Fibroblast of the aortic adventitia (primary cell): ENCODE data around the gene PDLIM1. TPM values are rescaled to one million over a fixed set of nuclear protein-coding genes. Genes with fewer than 3 reads are reported as not detected.
A peak's percentile ranks its signal among the peaks of the same experiment; 100 is the strongest.

Experiments
- DNase-seq: peaks from one replicate; pipeline ENCODE4 v3.0.0-alpha.2; 2010; ENCODE audit warnings: low read depth
- H3K4me3 ChIP-seq: 2 replicates; pipeline ENCODE4 v1.5.1; 2011; ENCODE audit warnings: low read depth, mild to moderate bottlenecking, control low read depth, low read length, moderate library complexity
- CTCF ChIP-seq: IDR thresholded peaks from 2 replicates; pipeline ENCODE4 v1.5.1; 2011; ENCODE audit warnings: mild to moderate bottlenecking, low read length, control low read depth, inconsistent platforms; ENCODE audit not compliant: insufficient read depth
- total RNA-seq: library from RNA; depleted of rRNA; stranded (reverse); fragments of >200 nt; gene quantifications from 2 replicates; pipeline ENCODE4 v1.2.3, GENCODE V29; 2012; ENCODE audit warnings: low replicate concordance

PDLIM1 gene
- 13.5 and 30.0 TPM in 2 replicates for total RNA-seq

GRCh38 chr10:95290461-95291364 is at the start of gene PDLIM1:
TSS of gene PDLIM1 (minus strand) at chr10:95291003. CDS start at chr10:95290915, 88 bp downstream.
- peak within 1 kb of the TSS; percentile 81 for H3K4me3 ChIP-seq
- peak; percentile 29 for DNase-seq
- peak; percentile 18 for TF ChIP-seq CTCF

GRCh38 chr10:95339863-95340262 is 49.1 kb upstream of the PDLIM1 start:
- DNase-seq: no peak
- no peak overlapping the region for H3K4me3 ChIP-seq
- TF ChIP-seq CTCF: no peak

- no peak overlapping the region for H3K4me3 ChIP-seq
- no peak for DNase-seq
- no peak for TF ChIP-seq CTCF
These were observed 46.8 kb upstream of the PDLIM1 start for GRCh38 chr10:95337423-95338160.

GRCh38 chr10:95336702-95337101 is 45.9 kb upstream of the PDLIM1 start:
- H3K4me3 ChIP-seq: no peak overlapping the region
- no peak for DNase-seq
- no peak for TF ChIP-seq CTCF

- no peak overlapping the region for H3K4me3 ChIP-seq
- DNase-seq: no peak
- TF ChIP-seq CTCF: no peak
These were observed 45.3 kb upstream of the PDLIM1 start for GRCh38 chr10:95335933-95336699.

GRCh38 chr10:95334805-95335144 is 44.0 kb upstream of the PDLIM1 start:
- no peak for DNase-seq

More at GRCh38 chr10:95334805-95335144, 44.0 kb upstream of the PDLIM1 start:
- TF ChIP-seq CTCF: no peak
- H3K4me3 ChIP-seq: no peak overlapping the region
